Hepatic stellate cell (primary cell): ENCODE data around the gene CTDSP1.

Experiments used
- DNase-seq: peaks from one replicate; pipeline ENCODE4 v3.0.0; 2011; ENCODE audit warnings: low spot score

The CTDSP1 gene

DNA sequence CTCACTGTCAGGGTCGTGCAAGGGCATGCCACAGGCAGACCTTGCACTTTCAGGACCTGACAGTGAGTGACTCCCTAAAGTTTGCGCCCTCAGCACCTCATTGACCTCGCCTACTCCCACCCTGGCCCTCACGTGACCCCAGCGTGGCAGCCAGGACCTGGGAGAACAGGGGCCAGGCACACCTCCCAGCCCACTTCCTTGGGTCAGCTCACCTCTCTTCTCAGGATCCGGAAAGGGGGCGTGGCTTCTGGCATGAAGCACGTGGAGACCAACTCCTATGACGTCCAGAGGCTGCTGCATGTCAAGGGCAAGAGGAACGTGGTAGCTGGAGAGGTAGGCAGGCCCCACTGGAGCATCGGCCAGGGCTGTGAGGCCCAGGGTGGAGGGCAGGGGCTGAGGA is 28.1 kb downstream of the CTDSP1 start:
- no peak for DNase-seq

DNA sequence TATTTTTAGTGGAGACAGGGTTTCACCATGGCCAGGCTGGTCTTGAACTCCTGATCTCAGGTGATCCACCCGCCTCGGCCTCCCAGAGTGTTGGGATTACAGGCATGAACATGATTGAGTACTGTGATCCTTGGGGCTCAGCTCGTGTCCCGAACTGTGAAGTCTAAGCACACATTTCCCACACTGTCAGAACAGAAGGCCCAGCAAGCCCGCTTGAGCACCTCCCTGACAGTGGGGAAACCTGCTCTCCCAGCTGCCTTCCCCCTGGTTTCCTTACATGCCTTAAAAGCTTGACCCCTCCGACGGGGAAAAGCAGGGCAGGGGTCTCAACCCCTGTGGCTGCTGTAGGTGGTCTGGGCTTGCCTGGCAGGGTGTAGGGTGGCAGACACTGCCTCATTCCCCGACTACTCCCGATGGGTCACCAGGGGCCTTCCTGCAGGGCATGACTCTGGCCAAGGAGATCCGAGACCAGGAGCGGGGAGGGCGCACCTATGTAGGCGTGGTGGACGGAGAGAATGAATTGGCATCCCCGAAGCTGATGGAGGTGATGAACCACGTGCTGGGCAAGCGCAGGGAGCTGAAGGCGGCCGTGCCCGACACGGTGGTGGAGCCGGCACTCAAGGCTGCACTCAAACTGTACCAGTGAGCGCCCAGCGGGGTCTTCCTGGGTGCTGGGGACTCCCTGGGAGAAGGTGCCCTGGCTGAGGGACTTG is 29.3 kb downstream of the CTDSP1 start:
- no peak for DNase-seq

DNA sequence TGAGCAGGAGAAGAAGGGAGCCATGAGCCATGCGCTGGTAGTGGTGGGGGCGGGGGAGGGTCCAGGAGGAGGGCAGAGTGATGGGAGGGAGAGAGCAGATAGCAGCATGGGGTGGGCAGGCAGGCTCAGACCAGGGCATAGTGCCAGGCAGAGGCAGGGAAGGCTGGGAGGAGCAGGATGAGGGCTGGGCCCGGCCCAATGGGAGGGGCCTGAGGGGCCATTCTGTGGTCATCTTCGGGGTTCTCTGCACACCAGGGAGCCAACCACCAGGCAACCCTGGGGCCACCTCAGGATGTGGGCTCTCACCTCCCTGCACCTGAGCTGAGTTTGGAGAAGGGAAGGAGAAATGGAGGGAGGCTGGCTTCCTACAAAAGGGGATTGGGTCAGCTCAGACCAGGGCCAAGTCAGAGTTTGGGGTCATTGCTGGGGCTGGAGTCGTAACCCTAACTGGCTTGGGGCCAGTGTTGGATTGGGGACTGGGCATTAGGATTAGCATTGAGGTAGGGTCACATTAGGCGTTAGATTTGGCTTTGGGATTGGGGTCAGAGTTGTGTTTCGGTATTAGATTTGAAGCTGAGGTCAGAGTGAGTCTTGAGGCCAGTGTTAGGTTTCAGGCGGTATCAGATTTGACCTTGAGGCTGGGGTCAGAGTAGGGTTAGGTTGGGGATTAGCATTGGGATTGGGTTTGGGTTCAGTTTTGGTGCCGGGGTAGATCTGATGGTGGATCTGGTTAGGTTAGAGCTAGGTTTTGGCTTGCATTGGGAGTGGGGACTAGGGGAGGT is 30.4 kb downstream of the CTDSP1 start:
- no peak for DNase-seq

DNA sequence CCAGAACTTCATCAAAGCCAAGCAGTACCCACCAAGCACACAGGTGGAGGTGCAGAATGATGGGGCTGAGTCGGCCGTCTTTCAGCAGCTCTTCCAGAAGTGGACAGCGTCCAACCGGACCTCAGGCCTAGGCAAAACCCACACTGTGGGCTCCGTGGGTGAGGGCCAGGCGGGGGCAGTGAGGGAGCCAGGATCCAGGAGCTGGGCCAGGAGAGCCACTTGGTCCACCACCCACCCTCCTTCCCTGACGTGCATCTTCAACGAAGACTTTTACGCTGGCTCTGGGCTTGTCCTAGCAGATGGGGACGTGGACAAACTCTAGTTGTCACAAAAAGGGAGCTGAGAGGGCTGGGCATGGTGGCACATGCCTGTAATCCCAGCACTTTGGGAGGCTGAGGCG is 31.1 kb downstream of the CTDSP1 start:
- no peak for DNase-seq

DNA sequence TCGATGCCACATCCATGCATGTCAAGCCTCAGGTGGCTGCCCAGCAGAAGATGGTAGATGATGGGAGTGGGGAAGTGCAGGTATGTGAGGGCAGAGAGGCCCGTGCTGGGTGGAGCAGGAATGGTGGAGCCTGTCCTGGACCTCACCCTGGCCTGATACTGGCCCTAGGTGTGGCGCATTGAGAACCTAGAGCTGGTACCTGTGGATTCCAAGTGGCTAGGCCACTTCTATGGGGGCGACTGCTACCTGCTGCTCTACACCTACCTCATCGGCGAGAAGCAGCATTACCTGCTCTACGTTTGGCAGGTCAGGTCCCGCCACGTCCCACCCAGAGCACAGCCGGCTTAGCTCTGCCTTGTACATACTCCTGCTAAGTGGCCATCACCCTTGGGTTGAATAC is 32.2 kb downstream of the CTDSP1 start:
- no peak for DNase-seq

DNA sequence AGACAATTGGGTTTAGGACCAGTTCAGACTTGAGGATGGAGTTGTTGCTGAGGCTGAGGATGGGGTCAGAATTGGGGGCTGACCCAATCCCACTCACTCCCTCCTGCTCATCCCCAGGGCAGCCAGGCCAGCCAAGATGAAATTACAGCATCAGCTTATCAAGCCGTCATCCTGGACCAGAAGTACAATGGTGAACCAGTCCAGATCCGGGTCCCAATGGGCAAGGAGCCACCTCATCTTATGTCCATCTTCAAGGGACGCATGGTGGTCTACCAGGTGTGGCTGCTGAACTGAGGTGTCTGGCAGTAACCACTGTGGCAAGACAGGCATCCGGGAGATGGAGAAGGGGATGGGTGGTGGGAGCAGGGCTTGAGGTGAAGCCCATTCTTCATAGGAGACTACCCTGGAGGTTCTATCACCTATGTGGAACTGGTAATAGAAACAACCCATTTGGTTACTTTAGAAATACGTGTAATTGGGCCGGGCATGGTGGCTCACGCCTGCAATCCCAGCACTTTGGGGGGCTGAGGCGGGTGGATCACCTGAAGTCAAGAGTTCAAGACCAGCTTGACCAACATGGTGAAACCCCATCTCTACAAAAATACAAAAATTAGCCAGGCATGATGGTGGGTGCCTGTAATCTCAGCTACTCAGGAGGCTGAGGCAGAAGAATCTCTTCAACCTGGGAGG is 33.2 kb downstream of the CTDSP1 start:
- no peak for DNase-seq

DNA sequence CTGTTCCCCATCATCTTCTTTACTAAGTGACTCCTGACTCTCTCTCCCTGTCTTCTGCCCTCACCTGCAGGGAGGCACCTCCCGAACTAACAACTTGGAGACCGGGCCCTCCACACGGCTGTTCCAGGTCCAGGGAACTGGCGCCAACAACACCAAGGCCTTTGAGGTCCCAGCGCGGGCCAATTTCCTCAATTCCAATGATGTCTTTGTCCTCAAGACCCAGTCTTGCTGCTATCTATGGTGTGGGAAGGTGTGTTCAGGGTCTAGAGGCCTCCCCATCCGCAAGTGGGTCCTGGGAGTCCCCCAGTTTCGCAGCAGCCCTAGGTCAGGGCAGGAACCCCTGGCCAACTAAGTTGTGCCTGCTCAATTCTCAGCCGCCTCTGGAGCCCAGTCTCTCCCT is 34.8 kb downstream of the CTDSP1 start:
- no peak for DNase-seq

DNA sequence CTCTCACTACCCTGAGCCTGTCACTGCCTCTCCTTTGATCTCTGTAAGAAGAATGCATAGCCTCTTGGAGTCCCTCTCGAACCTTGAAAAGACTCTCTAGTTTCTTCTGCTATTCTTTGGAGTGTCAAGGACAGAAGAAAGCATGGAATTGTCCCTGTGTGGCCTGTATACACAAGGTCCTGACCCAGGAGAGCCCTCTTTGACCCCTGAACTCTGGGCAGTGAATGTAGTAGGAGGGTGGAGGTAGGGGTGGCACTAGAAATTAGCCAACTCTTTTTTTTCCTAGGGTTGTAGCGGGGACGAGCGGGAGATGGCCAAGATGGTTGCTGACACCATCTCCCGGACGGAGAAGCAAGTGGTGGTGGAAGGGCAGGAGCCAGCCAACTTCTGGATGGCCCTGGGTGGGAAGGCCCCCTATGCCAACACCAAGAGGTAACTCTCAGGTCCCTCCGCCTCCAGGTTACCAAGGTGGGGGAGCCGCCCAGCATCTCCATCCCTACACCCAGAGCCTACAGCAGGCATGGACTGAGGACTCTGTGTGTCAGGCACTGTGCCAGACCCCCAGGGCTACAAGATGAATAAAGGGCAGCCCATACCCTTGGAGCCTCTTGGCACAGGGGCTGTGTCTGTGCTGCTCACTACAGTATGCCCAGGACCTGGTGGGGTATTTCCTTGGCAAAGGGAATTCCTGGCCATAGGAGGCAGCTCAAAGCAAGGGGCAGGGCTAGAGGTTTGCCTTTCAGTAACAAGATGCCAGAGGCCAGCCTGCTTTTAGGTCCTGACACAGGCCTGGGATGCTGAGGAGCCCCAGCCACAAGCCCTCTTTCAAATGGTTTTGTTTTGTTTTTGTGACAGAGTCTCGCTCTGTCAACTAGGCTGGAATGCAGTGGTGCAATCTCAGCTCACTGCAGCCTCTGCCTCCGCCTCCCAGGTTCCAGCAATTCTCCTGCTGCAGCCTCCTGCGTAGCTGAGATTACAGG is 35.6 kb downstream of the CTDSP1 start:
- DNase-seq, result no peak

DNA sequence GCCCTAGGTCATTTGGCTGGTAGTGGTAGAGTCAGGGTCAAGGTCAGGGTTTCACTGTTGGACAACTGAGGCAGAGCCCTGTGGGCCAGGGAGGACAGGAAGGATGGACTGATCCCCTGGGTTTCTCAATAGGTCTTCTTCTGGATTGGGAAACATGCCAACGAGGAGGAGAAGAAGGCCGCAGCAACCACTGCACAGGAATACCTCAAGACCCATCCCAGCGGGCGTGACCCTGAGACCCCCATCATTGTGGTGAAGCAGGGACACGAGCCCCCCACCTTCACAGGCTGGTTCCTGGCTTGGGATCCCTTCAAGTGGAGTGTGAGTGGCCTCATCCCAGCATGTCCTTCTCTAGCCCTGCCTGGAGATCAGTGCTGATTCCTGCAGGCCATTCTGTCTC is 37.3 kb downstream of the CTDSP1 start:
- no peak for DNase-seq

DNA sequence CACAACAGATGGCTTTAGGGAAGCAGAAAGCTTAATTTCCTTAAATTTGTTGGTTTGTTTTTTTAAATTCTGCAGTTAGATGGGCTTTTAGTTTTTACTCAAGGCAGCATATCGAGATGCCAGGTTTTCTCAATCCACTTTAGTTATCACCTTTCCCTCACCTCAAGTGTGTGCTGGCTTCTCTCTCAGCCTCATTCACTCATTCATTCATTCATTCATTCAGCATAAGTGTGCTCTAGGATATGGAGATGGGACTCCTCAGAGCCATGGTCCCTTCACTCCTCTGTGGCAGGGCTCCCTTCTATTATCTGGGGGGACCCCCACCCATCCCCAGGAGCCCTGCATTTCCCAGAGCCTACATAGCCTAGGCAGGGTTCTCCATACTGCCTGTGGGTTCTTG is 38.3 kb downstream of the CTDSP1 start:
- DNase-seq, result no peak

DNA sequence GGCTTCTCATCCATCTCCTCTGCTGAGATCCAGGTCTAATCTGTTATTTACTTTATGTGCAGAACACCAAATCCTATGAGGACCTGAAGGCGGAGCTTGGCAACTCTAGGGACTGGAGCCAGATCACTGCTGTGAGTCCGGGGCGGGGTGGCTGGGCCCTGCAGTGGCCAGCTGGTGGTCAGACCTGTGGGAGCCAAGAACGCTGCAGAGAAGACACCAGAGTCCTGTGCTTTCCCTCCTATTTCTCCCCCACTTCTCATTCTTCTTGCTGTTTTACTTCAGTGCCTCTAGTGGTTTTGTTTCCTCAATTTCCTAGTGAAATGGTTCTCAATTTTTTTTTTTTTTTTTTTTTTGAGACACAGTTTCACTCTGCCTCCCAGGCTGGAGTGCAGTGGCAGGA is 38.9 kb downstream of the CTDSP1 start:
- DNase-seq, result no peak

DNA sequence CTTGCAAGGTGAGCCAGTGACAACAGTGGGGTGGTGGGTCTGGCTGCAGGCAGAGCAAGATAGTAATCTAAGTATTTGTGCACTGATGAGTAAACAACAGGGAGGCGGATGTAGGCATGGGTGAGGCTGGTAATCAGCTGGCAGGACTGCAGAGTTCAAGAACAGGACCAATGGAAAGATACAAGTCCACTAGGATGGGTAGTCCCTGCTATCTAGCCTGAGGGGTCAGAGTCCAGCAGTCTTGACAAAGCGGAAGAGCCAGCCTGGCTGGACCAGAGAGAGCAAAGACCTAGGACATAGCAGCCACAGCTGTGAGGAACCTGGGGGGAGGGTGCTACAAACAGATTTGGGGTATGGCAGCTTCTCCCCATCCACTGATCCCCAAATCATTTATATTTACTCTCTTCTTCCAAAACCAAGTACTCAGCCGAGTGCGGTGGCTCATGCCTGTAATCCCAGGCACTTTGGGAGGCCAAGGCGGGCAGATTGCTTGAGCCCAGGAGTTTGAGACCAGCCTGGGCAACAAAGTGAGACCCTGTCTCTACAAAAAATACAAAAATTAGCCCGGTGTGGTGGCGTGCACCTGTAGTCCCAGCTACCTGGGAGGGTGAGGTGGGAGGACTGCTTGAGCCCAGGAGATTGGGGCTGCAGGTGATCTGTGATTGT is 45.2 kb downstream of the CTDSP1 start:
- DNase-seq, result no peak

DNA sequence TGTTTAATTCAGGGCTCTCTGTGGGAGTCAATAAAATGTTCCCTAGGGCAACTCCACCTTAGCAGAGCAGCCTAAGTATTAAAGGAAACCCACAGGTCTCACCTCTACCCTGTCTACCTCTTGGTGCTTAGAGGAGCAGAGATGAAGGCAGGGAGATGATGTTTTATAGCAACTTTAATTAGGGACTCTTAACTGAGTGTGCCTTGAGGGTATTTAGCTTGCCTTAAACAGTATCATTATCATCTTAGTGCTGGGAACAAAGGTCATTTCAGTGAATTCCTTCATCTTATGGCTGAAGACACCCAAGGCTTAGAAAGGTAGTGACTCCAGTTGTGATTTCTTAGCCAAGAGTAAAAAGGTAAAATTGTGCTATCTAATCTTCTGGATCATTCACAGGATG is 45.9 kb downstream of the CTDSP1 start:
- DNase-seq, result no peak

DNA sequence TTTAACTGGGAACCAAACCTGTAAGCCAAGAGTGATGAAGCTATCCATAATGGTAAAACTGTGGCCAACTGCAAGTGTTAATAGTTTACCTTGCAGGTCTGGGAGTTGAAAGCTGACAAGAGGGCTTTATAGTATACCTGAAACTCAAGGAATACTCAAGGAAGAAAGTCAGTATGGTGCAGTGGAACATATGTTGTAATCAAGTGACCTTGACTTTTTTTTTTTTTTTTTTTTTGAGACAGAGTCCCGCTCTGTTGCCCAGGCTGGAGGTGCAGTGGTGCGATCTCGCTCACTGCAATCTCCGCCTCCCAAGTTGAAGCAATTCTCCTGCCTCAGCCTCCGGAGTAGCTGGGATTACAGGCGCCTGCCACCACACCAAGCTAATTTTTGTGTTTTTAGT is 46.9 kb downstream of the CTDSP1 start:
- DNase-seq, result no peak

DNA sequence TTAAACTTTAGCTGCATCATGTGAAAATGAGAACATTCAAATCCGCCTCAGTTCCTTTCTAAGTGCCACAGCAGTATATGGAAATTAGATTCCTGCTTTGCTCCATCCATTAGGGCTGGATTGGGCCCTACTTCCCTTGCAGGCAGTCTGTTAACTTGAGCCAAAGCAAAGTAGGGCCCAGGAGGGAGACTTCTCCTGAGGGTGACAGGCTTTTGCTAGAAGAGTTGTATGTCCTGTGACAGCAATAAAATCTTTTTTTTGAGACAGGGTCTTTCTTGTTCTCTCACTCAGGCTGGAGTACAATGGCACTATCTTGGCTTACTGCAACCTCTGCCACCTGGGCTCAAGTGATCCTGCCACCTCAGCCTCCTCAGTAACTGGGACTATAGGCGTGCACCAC is 47.4 kb downstream of the CTDSP1 start:
- no peak for DNase-seq

DNA sequence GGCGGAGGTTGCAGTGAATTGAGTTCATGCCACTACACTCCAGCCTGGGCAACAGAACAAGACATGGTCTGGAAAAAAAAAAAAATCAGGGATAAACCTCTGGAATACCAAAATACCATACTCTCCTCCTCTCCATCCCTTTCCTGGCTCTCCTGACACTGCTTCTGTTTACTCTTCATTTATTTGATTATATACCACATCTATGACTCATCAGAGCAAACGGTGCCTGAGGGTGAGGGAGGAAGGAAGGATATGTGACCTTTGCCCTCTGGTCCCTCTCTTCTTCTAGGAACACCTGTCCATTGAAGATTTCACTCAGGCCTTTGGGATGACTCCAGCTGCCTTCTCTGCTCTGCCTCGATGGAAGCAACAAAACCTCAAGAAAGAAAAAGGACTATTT is 49.3 kb downstream of the CTDSP1 start:
- DNase-seq, result no peak

DNA sequence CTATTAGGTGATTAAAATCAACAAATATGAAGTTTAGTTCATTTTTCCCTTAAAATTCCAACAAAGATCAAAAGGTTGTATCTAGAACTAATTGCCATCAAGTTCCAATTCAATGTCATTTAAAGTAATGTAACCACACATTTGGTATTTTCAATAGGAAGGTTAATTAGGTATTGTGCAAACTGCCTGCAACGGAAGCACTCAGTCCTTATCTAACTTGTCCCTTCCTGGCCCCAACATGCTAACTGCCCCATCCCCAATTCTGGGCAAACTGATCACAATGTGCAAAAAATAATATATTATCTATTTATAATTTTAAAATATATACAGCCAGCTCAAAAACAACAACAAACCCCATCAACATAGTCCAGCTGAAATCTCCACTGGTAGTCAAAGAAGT is 52.4 kb downstream of the CTDSP1 start:
- DNase-seq, result no peak
